ENCODE results near the gene TARM1. TPM values are rescaled to one million over a fixed set of nuclear protein-coding genes. Genes with fewer than 3 reads are reported as not detected.
"Not testable (repeated sequence)": the region's sequence is repeated elsewhere in the genome, so short reads cannot be mapped to it uniquely, and the experiment has no call there.

The TARM1 gene
- polyA plus RNA-seq, 3 donors from 2014 or later, result not detected

GRCh38 chr19:54040003-54040402 lies 41.2 kb downstream of the TARM1 start:
- peaks cover 0 to 1% (median 0%) of the 10 kb centered on the region in 6 donors for H3K9me3 Mint-ChIP-seq
- no peaks in the 10 kb centered on the region for H3K4me1 Mint-ChIP-seq
- no peak overlapping the region for H3K27ac Mint-ChIP-seq
- no peak overlapping the region for H3K4me3 Mint-ChIP-seq
- H3K27me3 Mint-ChIP-seq (ENCODE audit: low read depth in 3 of 3), result peaks cover 0 to 18% (median 2%) of the 10 kb centered on the region in 3 donors
- H3K36me3 Mint-ChIP-seq, result no peaks in the 10 kb centered on the region
- no peak for DNase-seq

DNA sequence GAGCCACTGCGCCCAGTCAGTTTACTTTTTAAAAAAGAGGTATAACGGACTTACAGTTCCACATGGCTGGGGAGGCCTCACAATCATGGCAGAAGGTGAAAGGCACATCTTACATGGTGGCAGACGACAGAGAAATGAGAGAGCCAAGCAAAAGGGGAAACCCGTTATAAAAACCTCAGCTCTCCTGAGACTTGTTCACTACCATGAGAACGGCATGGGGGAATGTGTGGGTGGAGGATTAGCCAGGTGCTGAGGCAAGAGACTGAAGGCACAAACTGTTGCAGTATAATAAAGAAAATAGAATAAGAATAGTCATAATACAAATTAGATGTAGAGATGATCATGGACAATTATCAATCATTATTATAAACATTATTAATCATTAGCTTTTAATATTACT lies 44.6 kb downstream of the TARM1 start:
- not testable (repeated sequence) for H3K36me3 Mint-ChIP-seq, H3K27ac Mint-ChIP-seq, H3K4me3 Mint-ChIP-seq, H3K4me1 Mint-ChIP-seq, DNase-seq, H3K9me3 Mint-ChIP-seq
- peaks cover 2 to 13% (median 2%) of the 10 kb centered on the region in 3 donors for H3K27me3 Mint-ChIP-seq (ENCODE audit: low read depth in 3 of 3)

DNA sequence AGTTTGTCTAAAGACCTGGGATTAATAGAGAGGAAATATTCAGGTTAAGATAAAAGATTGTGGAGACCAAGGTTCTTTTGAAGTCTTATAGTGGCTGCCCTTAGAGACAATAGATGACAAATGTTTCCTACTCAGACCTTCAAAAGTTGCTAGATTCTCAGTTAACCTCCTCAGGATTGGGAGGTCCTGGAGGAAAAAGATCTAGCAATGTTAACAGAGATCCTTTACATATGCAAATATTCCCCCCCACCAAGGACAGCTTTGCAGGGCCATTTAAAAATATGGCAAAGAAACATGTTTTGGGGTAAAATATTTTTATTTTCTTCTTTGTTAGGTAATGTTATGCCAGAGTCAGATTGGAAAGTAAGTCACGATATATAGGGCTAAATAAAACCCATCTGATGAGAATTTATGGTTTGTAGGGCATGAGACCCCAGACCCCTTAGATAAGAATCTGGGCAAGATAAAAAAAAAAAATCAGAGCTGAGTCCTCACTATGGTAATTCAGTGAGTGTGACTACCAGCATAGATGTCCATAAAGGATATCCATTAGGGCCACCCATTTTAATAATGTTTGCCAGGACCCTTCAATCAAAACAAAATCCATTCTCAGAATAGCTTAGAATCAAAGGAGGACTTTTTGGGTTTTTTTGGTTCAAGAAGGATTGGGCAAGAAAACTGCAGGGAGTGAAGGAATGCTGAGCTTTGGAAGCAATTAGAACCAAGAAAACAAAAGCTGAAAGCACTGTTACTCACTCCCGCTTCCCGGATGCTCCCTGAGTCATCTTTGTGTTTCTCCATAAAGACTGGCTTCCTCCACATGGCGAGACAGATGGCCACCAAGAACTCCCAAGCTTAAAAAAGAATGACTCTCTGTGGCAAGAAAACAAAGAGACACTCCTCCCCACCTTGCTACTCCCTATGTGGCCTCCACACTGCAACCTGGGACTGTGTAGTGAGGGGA lies 45.7 kb downstream of the TARM1 start:
- no peak for DNase-seq
- H3K36me3 Mint-ChIP-seq, result no peaks in the 10 kb centered on the region
- no peak overlapping the region for H3K4me3 Mint-ChIP-seq
- peaks cover 0 to 1% (median 0%) of the 10 kb centered on the region in 6 donors for H3K9me3 Mint-ChIP-seq
- no peaks in the 10 kb centered on the region for H3K4me1 Mint-ChIP-seq
- no peak overlapping the region for H3K27ac Mint-ChIP-seq
- H3K27me3 Mint-ChIP-seq (ENCODE audit: low read depth in 3 of 3), result peaks cover 2 to 13% (median 6%) of the 10 kb centered on the region in 3 donors

- Mint-ChIP-seq H3K27me3 (ENCODE audit: low read depth in 3 of 3) (peaks cover 3 to 17% (median 8%) of the 10 kb centered on the region in 3 donors), H3K4me3 (no peak overlapping the region), H3K4me1 (peaks cover 0 to 5% of the 10 kb centered on the region in 2 donors), H3K27ac (no peak overlapping the region), H3K9me3 (no peaks in the 10 kb centered on the region), H3K36me3 (no peaks in the 10 kb centered on the region)
- no peak for DNase-seq
Measured at GRCh38 chr19:54030895-54031586, 50.1 kb downstream of the TARM1 start.

DNA sequence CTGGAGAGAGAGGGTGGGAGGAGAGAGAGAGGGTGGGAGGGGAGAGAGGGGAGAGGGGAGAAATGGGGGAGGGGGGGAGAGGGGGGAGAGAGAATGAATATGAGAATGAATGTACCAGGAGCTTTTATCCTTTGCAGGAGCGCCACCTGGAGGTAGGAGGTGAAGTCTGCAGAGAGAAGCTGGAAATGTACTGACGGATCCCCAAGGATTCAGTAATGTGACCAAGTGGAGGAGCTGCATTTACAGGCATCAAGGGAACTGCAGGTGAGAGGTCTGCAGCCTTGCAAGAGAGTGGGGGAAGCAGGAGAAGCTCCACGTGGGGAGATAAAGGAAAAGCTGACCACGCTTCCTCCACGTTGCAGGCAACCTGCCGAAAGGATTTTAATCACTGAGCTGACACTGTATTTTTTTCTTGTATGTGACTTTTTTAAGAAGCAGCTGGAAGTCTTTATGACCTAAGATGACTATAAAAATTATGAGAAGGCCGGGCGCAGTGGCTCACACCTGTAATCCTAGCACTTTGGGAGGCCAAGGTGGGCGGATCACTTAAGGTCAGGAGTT lies 51.2 kb downstream of the TARM1 start:
- DNase-seq, result peak; percentile 10 to 29 (median 27)
- no peak overlapping the region for H3K27ac Mint-ChIP-seq
- peaks cover 3 to 20% (median 8%) of the 10 kb centered on the region in 3 donors for H3K27me3 Mint-ChIP-seq (ENCODE audit: low read depth in 3 of 3)
- H3K4me1 Mint-ChIP-seq, result peaks cover 0 to 5% of the 10 kb centered on the region in 2 donors
- H3K36me3 Mint-ChIP-seq, result no peaks in the 10 kb centered on the region
- H3K9me3 Mint-ChIP-seq, result no peaks in the 10 kb centered on the region
- no peak overlapping the region for H3K4me3 Mint-ChIP-seq

- peaks cover 2 to 20% (median 8%) of the 10 kb centered on the region in 3 donors for H3K27me3 Mint-ChIP-seq (ENCODE audit: low read depth in 3 of 3)
- no peak overlapping the region for H3K4me3 Mint-ChIP-seq
- H3K36me3 Mint-ChIP-seq, result no peaks in the 10 kb centered on the region
- no peak for DNase-seq
- H3K27ac Mint-ChIP-seq, result no peak overlapping the region
- H3K9me3 Mint-ChIP-seq, result no peaks in the 10 kb centered on the region
- H3K4me1 Mint-ChIP-seq, result peaks cover 0 to 5% of the 10 kb centered on the region in 2 donors
Measured at GRCh38 chr19:54029301-54029700, 51.9 kb downstream of the TARM1 start.

GRCh38 chr19:54026656-54027055 lies 54.5 kb downstream of the TARM1 start:
- no peak overlapping the region for H3K27ac Mint-ChIP-seq
- H3K27me3 Mint-ChIP-seq (ENCODE audit: low read depth in 3 of 3), result peaks cover 2 to 24% (median 8%) of the 10 kb centered on the region in 3 donors
- no peaks in the 10 kb centered on the region for H3K36me3 Mint-ChIP-seq
- H3K9me3 Mint-ChIP-seq, result no peaks in the 10 kb centered on the region
- no peak for DNase-seq
- H3K4me1 Mint-ChIP-seq, result peaks cover 3 to 5% of the 10 kb centered on the region in 2 donors
- H3K4me3 Mint-ChIP-seq, result no peak overlapping the region

DNA sequence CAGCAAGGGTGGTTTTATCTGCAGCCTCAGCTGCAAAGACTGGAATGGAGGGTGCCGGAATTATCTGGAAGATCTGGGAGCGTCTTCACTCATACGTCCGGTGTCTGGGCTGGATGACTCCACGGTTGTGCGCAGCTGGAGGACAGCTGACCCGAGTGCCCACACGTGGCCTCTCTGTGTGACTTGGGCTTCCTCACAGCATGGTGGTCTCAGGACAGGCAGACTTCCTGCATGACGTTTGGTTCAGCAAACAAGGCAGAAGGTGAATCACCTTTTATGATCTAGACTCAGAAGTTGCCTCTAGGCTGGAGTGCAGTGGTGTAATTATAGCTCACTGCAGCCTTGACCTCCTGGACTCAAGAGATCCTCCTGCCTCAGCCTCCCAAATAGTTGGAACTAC lies 56.5 kb downstream of the TARM1 start:
- no peak for DNase-seq
- Mint-ChIP-seq H3K27me3 (ENCODE audit: low read depth in 3 of 3) (peaks cover 2 to 22% (median 4%) of the 10 kb centered on the region in 3 donors), H3K9me3 (no peaks in the 10 kb centered on the region), H3K4me1 (peaks cover 0 to 3% of the 10 kb centered on the region in 2 donors), H3K27ac (no peak overlapping the region), H3K4me3 (no peak overlapping the region), H3K36me3 (no peaks in the 10 kb centered on the region)

DNA sequence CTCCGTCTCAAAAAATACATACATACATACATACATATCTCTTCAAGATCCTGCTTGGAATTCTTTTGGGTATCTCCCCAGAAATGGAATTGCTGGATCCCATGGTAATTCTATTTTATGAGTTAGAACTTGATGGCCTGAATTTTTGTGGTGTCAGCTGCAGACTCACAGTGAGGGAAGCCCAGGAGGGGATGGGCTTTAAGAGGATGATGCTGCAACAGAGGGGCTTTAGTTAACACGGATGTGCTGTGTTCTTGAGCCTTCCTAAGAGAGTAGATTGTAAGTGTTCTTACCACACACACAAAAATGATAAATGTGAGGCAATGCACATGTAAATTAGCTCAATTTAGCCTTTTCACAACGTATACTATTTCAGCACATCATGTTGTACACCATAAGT lies 58.0 kb downstream of the TARM1 start:
- H3K27me3 Mint-ChIP-seq (ENCODE audit: low read depth in 3 of 3), result peaks cover 2 to 15% (median 4%) of the 10 kb centered on the region in 3 donors
- peaks cover 0 to 3% of the 10 kb centered on the region in 2 donors for H3K4me1 Mint-ChIP-seq
- no peaks in the 10 kb centered on the region for H3K9me3 Mint-ChIP-seq
- H3K36me3 Mint-ChIP-seq, result no peaks in the 10 kb centered on the region
- no peak for DNase-seq
- H3K4me3 Mint-ChIP-seq, result no peak overlapping the region
- no peak overlapping the region for H3K27ac Mint-ChIP-seq

- no peak for DNase-seq
- Mint-ChIP-seq H3K4me3 (no peak overlapping the region), H3K36me3 (no peaks in the 10 kb centered on the region), H3K27me3 (ENCODE audit: low read depth in 3 of 3) (peaks cover 0 to 18% (median 6%) of the 10 kb centered on the region in 3 donors), H3K27ac (no peak overlapping the region), H3K4me1 (peaks cover 0 to 3% of the 10 kb centered on the region in 2 donors), H3K9me3 (no peaks in the 10 kb centered on the region)
Measured at GRCh38 chr19:54021932-54022331, 59.2 kb downstream of the TARM1 start.

- H3K9me3 Mint-ChIP-seq, result no peaks in the 10 kb centered on the region
- no peak for DNase-seq
- peaks cover 0 to 18% (median 6%) of the 10 kb centered on the region in 3 donors for H3K27me3 Mint-ChIP-seq (ENCODE audit: low read depth in 3 of 3)
- no peak overlapping the region for H3K27ac Mint-ChIP-seq
- H3K4me3 Mint-ChIP-seq, result no peak overlapping the region
- no peaks in the 10 kb centered on the region for H3K36me3 Mint-ChIP-seq
- H3K4me1 Mint-ChIP-seq, result peaks cover 0 to 3% of the 10 kb centered on the region in 2 donors
Measured at GRCh38 chr19:54021363-54021762, 59.8 kb downstream of the TARM1 start.
